ELR (cell line): Measurements from ENCODE around the gene C2CD2.
"Not testable (repeated sequence)": the region's sequence is repeated elsewhere in the genome, so short reads cannot be mapped to it uniquely, and the experiment has no call there.

ENCODE experiments used
- DNase-seq: peaks from one replicate; pipeline ENCODE4 v3.0.0-alpha.2; 2015; ENCODE audit warnings: low read depth

Gene C2CD2

GRCh38 chr21:41953831-41954653 is at the start of gene C2CD2:
Gene C2CD2 (minus strand): TSS chr21:41954018. CDS start chr21:41953648, 370 bp downstream.
- peak; percentile 85 for DNase-seq

DNA sequence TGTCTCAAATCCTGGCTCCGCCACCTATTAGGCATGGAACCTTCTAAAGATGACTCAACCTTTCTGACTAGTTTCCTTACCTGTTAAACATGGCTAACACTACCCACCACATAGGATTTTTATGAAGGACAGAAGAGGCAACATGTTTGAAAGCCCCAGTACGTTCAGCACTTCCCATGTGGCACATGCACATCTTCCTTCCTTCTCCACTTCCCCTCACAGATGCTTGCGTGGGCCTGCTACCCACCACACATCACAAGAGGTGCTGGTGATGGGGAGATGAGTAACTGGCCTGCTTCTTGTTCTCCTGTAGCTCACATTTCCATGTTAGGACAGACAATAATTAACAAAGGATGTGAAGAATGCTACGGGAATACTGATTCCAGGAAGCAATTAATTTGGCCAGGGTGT is 49.2 kb upstream of the C2CD2 start:
- DNase-seq = peak; percentile 57

- DNase-seq = peak; percentile 95
Measured at GRCh38 chr21:42002421-42002958, 48.7 kb upstream of the C2CD2 start.

GRCh38 chr21:42001781-42002180 is 48.0 kb upstream of the C2CD2 start:
- DNase-seq = no peak

DNA sequence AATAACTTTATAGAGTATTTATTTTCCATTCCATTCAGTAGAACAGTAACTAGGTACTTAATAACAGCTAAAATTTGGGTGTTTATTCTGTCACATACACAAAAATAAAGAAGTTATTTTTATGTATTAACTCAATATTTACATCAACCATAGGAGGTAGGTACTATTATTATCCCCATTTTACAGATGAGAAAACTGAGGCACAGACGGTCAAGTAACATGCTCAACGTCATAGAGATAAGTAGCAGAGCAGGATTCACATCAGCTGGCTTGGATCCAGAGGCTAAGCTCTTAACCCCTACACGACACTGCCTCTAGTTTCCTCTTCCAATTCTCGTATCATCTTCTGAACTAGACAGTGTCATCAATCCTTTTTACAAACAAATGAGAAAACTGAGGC is 47.1 kb upstream of the C2CD2 start:
- no peak for DNase-seq

DNA sequence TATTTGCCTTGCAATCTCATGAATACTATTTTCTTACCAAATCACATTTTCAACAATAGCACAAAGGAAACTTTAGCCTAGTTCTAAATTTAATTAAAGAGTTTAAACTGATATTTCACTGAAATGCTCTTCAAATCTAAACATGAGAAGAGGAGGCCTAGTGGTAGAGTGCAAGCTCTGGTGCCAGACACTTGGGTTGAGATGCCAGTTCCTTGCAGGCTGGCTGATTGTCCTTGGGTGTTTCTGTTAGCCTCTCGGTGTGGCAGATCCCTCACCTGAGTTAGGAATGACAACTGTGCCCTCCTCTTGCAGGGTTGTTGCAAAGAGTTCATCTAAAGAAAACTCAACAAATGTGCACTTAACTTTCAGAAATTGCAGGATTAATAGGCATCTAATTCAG is 43.8 kb upstream of the C2CD2 start:
- DNase-seq = no peak

DNA sequence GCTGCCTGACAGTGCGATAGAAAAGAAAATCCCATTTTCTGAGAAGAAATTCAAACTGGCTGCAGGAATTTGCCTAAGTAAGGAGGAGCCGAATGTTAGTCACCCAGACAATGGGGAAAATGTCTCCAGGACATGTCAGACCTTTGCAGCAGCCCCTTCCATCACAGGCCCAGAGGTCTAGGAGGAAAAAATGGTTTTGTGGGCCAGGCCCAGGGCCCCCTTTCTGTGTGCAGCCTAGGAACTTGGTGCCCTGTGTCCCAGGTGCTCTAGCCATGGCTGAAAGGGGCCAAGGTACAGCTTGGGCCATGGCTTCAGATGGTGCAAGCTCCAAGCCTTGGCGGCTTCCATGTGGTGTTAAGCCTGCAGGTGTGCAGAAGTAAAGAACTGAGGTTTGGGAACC is 41.8 kb upstream of the C2CD2 start:
- DNase-seq = no peak

- not testable (repeated sequence) for DNase-seq
Measured at GRCh38 chr21:41994613-41995012, 40.8 kb upstream of the C2CD2 start.

GRCh38 chr21:41993744-41994143 is 39.9 kb upstream of the C2CD2 start:
- DNase-seq = peak; percentile 76

- DNase-seq = no peak
Measured at GRCh38 chr21:41992576-41992975, 38.8 kb upstream of the C2CD2 start.

DNA sequence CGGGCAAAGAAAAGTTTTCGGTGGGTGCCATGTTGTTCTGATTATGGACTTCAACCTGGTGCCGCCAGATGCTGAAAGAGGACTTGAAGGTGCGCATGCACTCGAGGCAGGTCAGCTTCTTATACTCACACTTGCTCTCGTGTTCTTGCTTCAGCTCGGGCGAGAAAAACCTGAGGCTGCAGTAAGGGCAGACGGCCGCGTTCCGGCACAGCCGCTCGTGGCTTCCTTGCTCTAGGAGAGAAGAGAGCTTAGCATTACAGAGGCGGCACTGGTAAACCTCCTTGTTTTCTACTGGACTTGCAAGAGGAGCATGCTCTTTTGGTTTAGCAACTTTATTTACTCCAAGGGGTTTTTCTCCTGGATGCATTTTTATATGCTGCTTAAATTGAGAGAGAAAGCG is 37.8 kb upstream of the C2CD2 start:
- DNase-seq = no peak

- no peak for DNase-seq
Measured at GRCh38 chr21:41989698-41990097, 35.9 kb upstream of the C2CD2 start.

DNA sequence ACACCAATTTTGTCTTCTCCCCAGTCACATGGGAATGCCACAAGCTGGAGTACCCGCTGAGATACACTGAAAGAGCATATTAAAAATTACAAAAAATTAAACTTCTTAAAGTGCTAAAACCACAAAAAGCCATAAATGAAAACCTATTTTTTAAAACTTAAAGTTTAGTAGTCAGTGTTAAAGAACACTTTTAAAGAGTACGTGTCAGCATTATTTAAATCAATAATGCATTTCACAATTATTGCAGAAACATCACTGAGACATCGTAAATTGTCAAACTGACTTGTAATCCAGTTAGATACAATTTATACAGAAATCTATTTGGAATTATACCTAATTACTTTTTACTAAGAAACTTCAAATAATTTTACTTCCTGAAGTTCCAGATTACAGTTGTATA is 33.5 kb upstream of the C2CD2 start:
- DNase-seq = no peak

GRCh38 chr21:41985662-41986416 is 32.0 kb upstream of the C2CD2 start:
- no peak for DNase-seq

DNA sequence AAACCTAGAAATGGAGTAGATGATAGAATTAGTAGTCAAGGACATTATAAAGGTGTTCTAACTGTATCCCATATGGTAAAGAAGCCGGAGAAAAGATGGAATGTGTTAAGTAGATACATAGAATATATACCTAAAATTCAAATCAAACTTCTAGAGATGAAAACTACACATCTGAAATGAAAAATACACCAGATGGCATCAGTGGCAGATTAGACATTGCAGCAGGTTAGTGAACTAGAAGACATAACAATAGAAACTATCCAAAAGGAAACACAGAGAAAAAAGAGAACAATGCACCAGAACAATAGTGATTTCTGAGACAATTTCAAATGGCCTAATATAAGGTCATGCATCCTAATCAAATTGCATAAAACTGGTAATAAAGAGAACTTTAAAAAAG is 29.4 kb upstream of the C2CD2 start:
- no peak for DNase-seq

DNA sequence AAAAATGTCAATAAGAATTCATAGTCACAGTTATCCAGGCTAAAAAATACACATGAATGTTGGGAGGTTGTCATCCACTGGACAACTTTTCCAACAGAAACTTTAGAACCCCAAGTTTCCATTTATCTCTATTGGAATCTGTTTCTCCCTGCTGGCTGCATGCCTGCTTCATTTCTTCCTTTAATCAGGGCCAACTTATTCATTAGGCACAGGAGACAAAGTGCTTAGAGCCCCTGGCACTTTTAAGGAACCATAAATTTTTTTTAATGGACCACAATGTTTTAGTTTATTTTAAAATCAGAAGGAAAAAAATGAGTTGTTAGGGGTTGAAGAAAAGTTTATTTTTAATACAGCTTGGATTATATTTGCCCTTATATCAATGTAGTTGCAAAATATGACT is 26.7 kb upstream of the C2CD2 start:
- DNase-seq = no peak

DNA sequence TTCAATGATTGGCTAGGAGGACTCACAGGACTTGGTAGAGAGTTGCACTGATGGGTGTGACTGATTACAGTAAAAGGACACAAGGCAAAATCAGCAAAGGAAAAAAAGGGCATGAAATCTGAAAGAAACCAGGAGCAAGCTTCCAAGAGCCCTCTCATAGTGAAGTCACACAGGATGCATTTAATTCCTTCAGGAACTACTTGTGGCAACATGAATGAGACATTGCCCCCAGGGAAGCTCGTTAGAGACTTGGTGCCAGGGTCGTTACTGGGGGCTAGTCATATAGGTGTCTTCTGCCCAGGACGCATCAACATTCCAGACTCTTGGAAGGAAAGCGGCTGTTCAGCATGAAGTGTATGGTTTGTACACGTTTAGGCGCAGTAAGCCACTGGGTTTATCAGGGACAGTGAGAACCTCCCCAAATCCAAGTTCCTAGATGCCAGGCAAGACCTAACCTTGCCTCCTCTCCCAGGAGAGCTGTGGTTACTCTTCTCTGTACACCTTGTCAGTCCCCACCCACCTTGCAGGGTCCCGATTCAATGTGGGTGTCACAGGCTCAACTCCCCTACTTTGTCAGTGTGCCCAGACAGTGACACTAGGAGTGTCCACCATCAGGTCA is 26.0 kb upstream of the C2CD2 start:
- peak; percentile 52 for DNase-seq

DNA sequence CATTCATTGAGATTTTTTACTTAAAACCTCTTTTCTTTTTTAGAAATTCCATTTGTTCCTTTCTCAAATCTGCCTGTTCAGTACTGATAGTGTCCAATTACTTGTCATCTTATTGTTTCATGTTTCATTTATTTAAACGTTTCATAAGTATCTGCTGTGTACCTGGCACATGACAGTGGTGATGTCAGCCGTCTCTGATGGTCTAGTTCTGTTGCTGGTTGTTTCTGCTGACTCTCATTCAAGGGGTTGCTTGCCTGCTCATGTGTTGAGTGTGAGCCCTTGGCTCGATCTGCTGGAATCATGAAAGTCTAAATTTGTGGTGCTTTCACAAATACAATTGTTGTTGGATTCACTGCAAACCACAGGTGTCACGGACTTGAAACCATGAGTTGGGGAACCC is 25.5 kb upstream of the C2CD2 start:
- no peak for DNase-seq

- DNase-seq = no peak
Measured at GRCh38 chr21:41977034-41977950, 23.5 kb upstream of the C2CD2 start.

DNA sequence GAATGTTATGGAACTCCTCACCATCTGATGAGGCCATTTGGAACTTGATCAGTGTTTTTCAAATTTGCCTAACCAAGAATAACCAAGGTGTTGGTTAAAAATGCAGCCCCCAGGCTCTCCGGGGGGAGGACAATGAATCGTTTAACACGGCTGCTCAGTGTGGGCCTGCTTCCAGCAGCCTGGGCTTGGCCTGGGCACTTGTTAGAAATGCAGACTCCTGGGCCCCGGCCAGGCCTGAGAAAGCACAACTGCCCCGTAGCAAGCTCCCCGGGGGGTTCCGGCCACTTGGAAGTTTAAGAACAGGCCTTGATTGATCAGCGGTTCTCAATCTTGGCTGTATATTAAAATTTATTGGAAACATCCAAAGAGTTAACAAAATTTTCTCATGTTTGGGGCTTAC is 22.8 kb upstream of the C2CD2 start:
- DNase-seq = no peak

DNA sequence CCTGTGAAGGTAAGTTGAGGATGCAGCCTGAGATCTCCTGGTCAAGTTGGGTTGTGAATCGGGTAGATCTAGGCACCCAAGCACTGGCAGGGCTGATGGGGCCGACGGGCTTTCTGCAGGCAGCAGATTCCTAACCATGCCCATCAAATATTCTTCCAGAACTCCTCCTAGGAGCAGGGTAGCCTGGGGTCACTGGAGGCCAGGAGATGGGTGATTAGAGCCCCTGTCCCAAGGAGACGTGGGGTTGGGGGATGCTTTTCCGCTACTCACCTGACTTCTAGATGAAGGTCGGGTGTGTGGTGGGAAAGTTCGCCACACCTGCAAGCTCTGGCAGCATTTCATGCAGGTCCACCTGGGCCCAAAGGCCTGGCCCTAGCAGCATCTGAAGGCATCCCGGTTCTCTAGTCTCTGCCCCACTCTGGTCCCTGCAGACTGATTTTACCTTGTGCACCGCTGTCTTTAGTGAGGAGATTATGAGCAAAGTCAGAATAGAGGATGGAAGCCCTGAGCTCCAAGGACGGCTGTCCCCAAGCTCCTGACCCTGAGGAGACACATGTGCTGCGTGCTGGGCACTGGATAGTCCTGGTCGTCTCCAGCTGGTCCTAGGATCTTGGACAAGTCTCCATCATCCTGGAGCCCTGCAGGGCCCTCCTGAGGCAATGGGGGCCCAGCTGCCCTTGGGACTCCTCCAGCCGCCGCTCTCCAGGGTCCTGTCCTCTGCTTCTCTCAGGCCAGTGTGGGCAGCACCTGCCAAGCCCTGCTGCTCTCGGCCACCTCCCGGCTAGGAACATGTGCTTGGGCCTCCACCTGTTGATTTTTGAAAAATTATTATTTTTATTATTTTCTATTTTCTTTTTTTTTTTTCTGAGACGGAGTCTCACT is 21.8 kb upstream of the C2CD2 start:
- no peak for DNase-seq
